ENCODE measurements around the gene EMD.

The EMD gene

DNA sequence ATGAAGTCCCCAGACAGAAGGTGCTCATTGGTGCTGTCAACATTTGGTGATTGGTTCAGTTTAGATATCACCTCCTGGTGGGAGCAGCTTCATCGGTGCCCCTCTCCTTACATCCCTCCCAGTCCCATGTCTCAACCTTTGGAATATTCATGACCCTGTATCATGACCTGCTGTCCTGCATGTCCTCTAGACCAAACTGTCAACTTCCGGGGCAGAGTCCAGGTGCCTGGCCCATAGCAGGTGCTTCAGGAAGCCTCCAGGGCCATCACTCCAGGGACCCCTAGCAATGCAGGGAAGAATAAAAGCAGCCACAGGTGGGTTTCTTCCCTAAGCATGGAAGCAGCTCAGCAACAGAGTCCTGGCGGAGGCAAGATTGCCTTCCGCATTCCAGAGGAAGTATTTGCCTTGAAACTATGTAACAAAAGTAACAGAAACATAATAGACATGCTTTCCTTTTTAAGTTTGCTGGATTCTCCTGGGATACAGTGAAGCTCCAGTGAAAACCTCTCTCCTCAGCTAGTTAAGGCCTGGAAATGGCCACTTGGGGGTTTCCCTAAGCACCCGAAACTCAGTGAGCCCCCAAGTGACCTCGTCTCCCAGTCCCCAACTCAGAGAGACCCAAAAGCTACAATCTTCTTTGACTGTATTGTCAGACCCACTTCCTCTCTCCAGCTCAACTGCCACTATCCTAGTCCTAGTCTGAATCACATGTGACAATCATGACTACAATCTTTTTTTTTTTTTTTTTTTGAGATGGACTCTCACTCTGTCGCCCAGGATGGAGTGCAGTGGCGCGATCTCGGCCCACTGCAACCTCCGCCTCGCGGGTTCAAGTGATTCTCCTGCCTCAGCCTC is 48.0 kb downstream of the EMD start:
- no peak for DNase-seq

DNA sequence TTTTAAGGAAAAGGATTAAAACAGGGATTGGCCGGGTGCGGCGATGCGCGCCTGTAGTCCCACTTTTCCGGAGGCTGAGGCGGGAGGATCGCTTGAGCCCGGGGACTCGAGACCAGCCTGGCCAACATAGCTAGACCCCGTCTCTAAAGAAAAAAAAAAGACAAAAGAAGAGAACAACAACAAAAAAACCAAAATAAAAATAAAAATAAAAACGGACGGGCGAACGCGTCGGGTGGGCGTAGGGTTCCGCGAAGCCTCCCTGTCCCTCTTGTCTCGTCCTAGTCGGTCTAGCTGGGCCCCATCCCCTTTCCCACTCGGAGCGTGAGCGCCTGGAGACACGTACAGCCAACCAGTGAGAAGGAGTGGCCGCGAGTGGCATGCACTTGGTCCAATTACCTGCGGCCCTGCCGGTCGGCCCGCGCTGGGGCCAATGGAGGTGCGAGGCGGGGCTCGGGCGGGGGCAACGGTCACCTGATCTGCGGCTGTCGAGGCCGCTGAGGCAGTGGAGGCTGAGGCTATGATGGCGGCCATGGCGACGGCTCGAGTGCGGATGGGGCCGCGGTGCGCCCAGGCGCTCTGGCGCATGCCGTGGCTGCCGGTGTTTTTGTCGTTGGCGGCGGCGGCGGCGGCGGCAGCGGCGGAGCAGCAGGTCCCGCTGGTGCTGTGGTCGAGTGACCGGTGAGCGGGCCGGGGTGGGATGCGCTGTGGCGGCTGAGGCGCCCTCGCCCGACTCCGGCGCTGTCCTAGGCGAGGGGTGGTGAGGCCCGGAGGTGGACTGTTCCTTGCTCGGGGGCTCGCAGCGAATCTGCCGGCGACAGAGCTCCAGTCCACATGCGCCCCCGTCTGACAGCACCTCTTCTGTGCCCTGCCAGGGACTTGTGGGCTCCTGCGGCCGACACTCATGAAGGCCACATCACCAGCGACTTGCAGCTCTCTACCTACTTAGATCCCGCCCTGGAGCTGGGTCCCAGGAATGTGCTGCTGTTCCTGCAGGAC is 49.4 kb downstream of the EMD start, which contains the start of gene ATP6AP1:
ATP6AP1 (plus strand) TSS at position 502 of the 996 bp plus-strand sequence; CDS start at position 518, 16 bp downstream.
- DNase-seq = peak; percentile 97

- no peak for DNase-seq
Measured at GRCh38 chrX:154429711-154430110, 50.6 kb downstream of the EMD start.

DNA sequence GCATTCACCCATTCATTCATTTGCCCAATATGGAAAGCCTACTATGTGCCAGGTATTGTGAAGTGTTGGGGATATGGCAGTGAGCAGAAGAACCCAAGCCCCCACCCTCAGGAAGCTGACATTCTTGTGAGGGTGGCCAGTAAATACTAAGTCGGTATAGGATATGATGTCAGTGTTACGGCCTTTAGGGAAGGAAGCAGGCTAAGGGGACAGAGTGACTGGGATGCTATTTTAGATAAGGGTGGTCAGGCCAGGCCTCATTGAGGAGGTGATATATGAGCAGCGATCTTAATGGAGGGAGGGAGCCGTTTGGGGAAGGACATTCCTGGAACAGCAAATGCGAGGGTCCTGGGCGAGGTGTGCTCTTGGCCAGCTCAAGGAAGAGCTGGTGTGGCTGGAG is 51.4 kb downstream of the EMD start:
- DNase-seq = no peak

DNA sequence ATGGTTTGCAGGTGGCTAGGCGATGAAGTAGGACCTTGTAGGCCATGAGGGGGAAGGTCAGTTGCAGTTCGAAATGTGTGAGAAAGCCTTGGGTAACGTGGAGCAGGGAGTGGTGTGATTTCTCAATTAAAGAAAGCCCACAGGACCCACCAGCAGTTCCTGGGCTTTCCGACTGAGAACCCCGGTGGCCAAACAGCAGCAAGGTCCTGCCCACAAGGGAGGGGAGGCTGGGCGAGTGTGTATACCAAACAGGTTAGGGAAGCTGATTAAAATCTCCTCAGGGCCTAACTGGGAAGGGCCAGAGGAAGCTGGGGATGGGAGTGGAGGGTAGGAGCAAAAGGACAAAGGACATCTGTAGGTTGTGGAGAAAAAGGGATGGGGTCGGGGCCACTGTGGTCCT is 51.8 kb downstream of the EMD start:
- DNase-seq = no peak
